ENCODE measurements around the gene KDM8.
"Not testable (repeated sequence)": the region's sequence is repeated elsewhere in the genome, so short reads cannot be mapped to it uniquely, and the experiment has no call there.

The KDM8 gene

GRCh38 chr16:27257271-27257670 is 53.9 kb downstream of the KDM8 start:
- DNase-seq (ENCODE audit: low read depth) = no peak
- H3K4me3 ChIP-seq (replicated peaks; ENCODE audit: low read depth, low read length) = no peak overlapping the region
- no peak for TF ChIP-seq CTCF (IDR thresholded peaks at IDR 0.05; ENCODE audit: low read length, missing control alignments)

- H3K4me3 ChIP-seq (replicated peaks; ENCODE audit: low read depth, low read length) = no peak overlapping the region
- no peak for TF ChIP-seq CTCF (IDR thresholded peaks at IDR 0.05; ENCODE audit: low read length, missing control alignments)
- peak; percentile 50 for DNase-seq (ENCODE audit: low read depth)
Measured at GRCh38 chr16:27258241-27258734, 55.0 kb downstream of the KDM8 start.

- DNase-seq (ENCODE audit: low read depth) = no peak
- no peak overlapping the region for H3K4me3 ChIP-seq (replicated peaks; ENCODE audit: low read depth, low read length)
- TF ChIP-seq CTCF (IDR thresholded peaks at IDR 0.05; ENCODE audit: low read length, missing control alignments) = no peak
Measured at GRCh38 chr16:27259710-27260109, 56.4 kb downstream of the KDM8 start.

GRCh38 chr16:27262904-27263423 is 59.6 kb downstream of the KDM8 start:
- DNase-seq (ENCODE audit: low read depth); H3K4me3 ChIP-seq (replicated peaks; ENCODE audit: low read depth, low read length): not testable (repeated sequence)

- DNase-seq (ENCODE audit: low read depth) = peak; percentile 86
- no peak overlapping the region for H3K4me3 ChIP-seq (replicated peaks; ENCODE audit: low read depth, low read length)
- no peak for TF ChIP-seq CTCF (IDR thresholded peaks at IDR 0.05; ENCODE audit: low read length, missing control alignments)
Measured at GRCh38 chr16:27264151-27264550, 60.8 kb downstream of the KDM8 start.

- H3K4me3 ChIP-seq (replicated peaks; ENCODE audit: low read depth, low read length) = no peak overlapping the region
- TF ChIP-seq CTCF (IDR thresholded peaks at IDR 0.05; ENCODE audit: low read length, missing control alignments) = no peak
- DNase-seq (ENCODE audit: low read depth) = no peak
Measured at GRCh38 chr16:27265982-27266381, 62.7 kb downstream of the KDM8 start.

- no peak for DNase-seq (ENCODE audit: low read depth)
- TF ChIP-seq CTCF (IDR thresholded peaks at IDR 0.05; ENCODE audit: low read length, missing control alignments) = no peak
- no peak overlapping the region for H3K4me3 ChIP-seq (replicated peaks; ENCODE audit: low read depth, low read length)
Measured at GRCh38 chr16:27267037-27267677, 63.8 kb downstream of the KDM8 start.

Data from fibroblast of pulmonary artery (primary cell).